Stimulated activated CD4-positive, alpha-beta T cell treated with anti-CD3 and anti-CD28 coated beads, Interleukin-1b, Interleukin-23, amount 100 ng/mL, for 4 hours (primary cell): ENCODE results near the gene SELENON.

Experiments used
- DNase-seq, 2 donors: peaks; one replicate each; pipeline ENCODE4 v3.0.0-alpha.2; 2020; ENCODE audit warnings: low read depth in 2 of 2

The SELENON gene

DNA sequence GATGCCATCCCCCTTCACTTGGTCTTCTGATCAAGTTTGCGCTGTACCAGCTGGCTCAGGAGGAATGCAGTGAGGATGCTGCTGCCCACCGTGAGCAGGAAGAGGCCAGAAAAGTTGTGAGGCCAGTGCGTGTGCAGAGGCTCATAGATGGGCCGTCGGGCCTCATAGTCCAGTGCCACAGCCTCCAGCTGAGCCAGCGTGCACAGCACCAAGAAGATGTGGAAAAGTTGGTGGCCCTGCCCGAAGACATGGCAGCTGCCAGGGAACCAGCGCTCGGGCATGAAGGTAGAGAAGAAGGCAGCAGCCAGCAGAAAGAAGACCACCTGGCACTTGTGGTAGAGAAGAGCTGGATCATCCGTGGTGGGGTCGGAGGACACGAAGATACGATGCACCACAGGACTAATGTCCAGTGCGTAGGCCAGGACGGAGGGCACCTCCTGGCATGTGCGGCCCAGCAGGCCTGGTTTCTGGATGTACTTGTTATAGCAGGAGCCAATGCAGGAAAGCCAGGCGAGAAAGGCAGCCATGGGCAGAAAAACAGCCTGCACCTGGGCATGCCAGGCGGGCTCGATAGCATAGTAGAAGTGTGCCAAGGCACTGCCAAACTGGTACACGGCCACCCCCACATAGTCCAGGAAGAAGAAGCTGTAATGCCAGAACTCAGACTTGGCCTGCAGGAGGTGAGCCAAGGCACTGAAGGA lies 62.9 kb downstream of the SELENON start:
- no peak for DNase-seq

DNA sequence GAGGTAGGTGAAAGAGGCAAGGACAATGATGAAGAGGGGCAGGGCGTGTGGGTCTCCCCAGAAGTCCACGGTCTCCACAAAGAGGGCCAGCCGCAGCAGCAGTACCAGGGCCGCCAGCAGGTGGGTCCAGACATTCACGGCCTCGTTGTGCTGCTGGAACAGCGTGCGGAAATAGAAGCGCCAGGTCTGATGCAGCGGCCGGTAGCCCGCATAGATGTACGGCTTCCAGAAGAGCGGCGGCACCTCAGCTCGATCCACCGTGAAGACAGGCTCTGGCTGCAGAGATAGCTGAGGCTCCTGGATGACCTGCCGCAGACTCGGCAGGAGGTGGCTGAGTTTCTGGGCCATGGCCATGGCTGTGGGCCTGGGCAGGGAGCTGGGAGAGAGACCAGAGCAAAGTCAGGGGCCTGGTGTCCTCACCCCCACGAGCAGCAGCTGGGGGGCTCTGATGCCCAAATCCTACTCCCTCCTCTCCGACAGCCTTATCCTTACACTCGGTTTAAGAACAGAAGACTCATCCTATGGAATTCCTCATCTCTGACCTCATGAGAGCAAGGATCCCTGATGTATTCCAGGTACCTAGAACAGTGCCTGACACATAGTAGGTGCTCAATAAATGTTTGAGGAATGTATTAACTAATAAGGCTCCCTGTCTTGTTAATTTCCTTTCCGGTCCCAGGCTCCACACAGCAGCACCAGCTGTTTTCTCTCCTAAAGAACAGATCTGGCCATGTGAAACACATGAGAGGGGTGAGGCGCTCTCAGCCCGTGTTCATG lies 63.7 kb downstream of the SELENON start:
- no peak for DNase-seq

DNA sequence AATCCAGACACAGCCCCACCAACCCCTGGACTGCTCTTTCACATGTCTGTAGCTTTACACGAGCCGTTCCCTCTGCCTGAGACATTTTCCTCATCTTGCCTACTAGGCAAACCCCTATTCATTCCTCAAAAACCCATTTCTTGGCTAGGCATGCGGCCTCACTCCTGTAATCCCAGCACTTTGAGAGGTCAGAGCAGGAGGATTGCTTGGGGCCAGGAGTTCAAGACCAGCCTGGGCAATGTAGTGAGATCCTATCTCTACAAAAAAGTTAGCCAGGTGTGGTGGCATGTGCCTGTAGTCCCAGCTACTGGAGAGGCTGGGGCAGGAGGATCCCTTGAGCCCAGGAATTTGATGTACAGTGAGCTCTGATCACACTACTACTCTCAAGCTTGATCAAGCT lies 64.4 kb downstream of the SELENON start:
- DNase-seq, result no peak

DNA sequence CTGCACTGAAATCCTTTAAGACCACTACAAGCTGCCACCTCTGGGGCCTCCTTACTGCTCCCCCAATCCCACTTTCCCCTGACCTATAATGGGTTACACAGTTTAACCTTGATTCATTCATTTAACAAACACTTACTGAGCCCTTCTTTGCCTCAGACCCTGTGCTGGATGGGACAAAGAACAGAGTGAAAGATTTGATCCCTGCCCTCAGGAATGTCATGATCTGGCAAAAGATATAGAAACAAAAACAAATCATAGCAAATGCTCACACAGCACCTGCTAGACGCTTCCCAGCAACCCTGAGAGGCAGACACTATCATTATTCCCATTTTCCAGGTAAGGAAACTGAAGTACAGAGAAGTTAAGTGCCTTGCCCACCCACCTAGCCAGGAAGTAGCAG lies 66.3 kb downstream of the SELENON start:
- DNase-seq, result no peak

DNA sequence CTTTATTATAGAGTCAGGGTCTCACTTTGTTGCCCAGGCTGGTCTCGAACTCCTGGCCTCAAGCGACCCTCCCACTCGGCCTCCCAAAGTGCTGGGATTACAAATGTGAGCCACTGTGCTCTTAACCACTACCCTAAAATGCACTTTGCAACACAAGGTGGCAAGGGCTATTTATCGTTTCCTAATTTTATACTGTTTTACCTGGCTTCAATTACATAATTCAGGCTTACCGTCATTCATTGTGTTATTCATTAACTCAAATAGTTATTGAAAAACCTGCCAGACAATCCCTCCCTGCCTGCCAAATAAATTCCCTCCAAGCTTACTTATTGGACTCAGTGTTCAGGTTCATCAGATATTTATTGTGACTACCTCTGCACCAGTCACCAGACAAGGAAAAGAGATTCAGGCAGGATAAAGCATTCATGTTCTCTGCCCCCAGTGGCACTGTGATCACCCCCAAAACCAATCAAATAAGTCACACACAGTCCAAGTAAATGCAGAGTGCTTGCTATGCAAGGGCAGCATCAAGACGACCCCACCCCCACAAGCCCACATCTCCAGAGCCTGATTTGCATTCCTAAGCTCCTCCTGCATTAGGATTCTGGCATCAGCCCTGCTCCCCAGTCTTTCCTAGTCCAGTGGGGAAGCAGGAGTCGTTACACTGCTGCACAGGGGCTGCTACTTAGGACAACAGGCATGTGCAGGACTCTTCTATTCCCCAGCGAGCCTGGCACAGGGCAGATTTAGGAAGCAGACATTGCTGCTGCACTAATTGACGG lies 67.4 kb downstream of the SELENON start:
- no peak for DNase-seq
